Suprapubic skin (tissue), 4 donors: ENCODE results near the gene FAM170B. TPM values are rescaled to one million over a fixed set of nuclear protein-coding genes. Genes with fewer than 3 reads are reported as not detected.

Experiments used
- DNase-seq, 2 donors: peaks; one replicate each; pipeline ENCODE4 v3.0.0-alpha.2; 2019; ENCODE audit warnings: low spot score in 2 of 2
- H3K27ac ChIP-seq: fragments of 200-600 bp; sonication (generic); one replicate; pipeline ENCODE4 v1.5.1; 2019
- H3K27me3 ChIP-seq: fragments of 200-600 bp; sonication (generic); one replicate; pipeline ENCODE4 v1.5.1; 2019
- H3K36me3 ChIP-seq: fragments of 200-600 bp; sonication (generic); one replicate; pipeline ENCODE4 v1.5.1; 2019
- H3K4me1 ChIP-seq: fragments of 200-600 bp; sonication (generic); one replicate; pipeline ENCODE4 v1.5.1; 2019
- H3K4me3 ChIP-seq: fragments of 200-600 bp; sonication (generic); one replicate; pipeline ENCODE4 v1.5.1; 2019; ENCODE audit warnings: mild to moderate bottlenecking
- H3K9me3 ChIP-seq: fragments of 200-600 bp; sonication (generic); one replicate; pipeline ENCODE4 v1.5.1; 2019
- CTCF ChIP-seq, 2 donors: fragments of 200-600 bp in 1 of 2; fragments of 450-650 bp in 1 of 2; sonication (generic) in 1 of 2; IDR thresholded peaks; one replicate each; pipeline ENCODE4 v1.5.1; 2016 to 2019; ENCODE audit warnings: antibody characterized with exemption in 2 of 2, mild to moderate bottlenecking in 1 of 2, moderate library complexity in 1 of 2
- EP300 ChIP-seq: sonication (generic); formaldehyde crosslinking; IDR thresholded peaks from one replicate; pipeline ENCODE4 v1.6.1; 2017; ENCODE audit warnings: antibody characterized with exemption
- POLR2A ChIP-seq, 2 donors: fragments of 450-650 bp; IDR thresholded peaks; one replicate each; pipeline ENCODE4 v1.6.1; 2017; ENCODE audit warnings: antibody characterized with exemption in 2 of 2, mild to moderate bottlenecking in 2 of 2, moderate library complexity in 2 of 2
- POLR2AphosphoS5 ChIP-seq, 3 donors: sonication (generic); formaldehyde crosslinking; IDR thresholded peaks; one replicate each; pipeline ENCODE4 v1.6.1; 2017; ENCODE audit warnings: antibody characterized with exemption in 3 of 3
- WGBS: methylation state at CpG from one replicate; pipeline ENCODE4 v1.1.5; 2018; 5-methylcytosine and 5-hydroxymethylcytosine counted together
- total RNA-seq, 4 donors: library from RNA; depleted of rRNA; stranded (reverse); fragments of >200 nt; gene quantifications; one replicate each; pipeline ENCODE4 v1.1.0, GENCODE V29; 2016

FAM170B gene
- total RNA-seq, 4 donors from 2014 or later: not detected

GRCh38 chr10:49120911-49121310 is 12.9 kb downstream of the FAM170B start:
- WGBS: 93% methylated on average over 3 of the region's 3 CpGs
- H3K27me3 ChIP-seq: no peaks in the 10 kb centered on the region
- no peaks in the 10 kb centered on the region for H3K9me3 ChIP-seq
- TF ChIP-seq POLR2A (IDR thresholded peaks at IDR 0.05) (no peak), EP300 (no peak), CTCF (IDR thresholded peaks at IDR 0.05) (no peak), POLR2AphosphoS5 (IDR thresholded peaks at IDR 0.05) (no peak)
- H3K4me1 ChIP-seq: no peaks in the 10 kb centered on the region
- no peaks in the 10 kb centered on the region for H3K36me3 ChIP-seq
- H3K27ac ChIP-seq: no peak overlapping the region
- H3K4me3 ChIP-seq: no peak overlapping the region
- DNase-seq: no peak

- H3K27ac ChIP-seq: no peak overlapping the region
- WGBS: 30% methylated on average over 3 of the region's 3 CpGs
- no peaks in the 10 kb centered on the region for H3K4me1 ChIP-seq
- no peaks in the 10 kb centered on the region for H3K36me3 ChIP-seq
- H3K9me3 ChIP-seq: no peaks in the 10 kb centered on the region
- TF ChIP-seq EP300 (no peak), CTCF (IDR thresholded peaks at IDR 0.05) (no peak), POLR2A (IDR thresholded peaks at IDR 0.05) (no peak), POLR2AphosphoS5 (IDR thresholded peaks at IDR 0.05) (no peak)
- no peak overlapping the region for H3K4me3 ChIP-seq
- DNase-seq: no peak
- no peaks in the 10 kb centered on the region for H3K27me3 ChIP-seq
Measured at GRCh38 chr10:49119746-49120145, 14.1 kb downstream of the FAM170B start.

DNA sequence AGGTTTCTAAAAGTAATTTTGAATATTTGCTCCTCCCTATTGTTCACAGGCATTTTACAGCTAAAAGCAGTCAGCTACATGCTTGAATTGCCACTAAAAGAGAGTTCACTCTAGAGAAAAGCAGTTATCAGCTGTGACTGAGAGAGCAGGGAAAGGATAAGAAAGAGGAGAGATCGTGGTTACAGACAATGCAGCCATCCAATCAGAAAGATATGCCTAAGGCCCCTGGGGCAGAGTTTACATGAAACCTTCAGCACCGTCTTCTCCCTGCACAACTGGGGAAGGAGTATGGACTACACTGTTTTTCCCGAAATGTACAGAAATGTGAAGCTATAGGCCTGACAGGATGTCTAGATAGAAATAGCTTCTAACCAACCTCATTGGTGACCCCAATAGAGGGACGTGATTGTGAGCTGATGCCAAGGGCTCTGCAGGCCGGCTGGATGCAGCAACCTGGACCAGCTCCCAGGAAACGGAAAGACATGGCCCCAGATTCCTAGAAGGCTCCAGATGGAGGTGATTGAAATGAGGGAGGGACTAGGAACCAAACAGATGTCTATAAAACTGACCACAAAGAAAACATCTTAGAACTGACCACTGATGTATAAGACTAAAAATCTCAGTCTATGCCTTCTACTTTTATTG is 15.3 kb downstream of the FAM170B start:
- Histone ChIP-seq H3K27me3 (no peaks in the 10 kb centered on the region), H3K36me3 (no peaks in the 10 kb centered on the region), H3K4me1 (peaks cover 8% of the 10 kb centered on the region), H3K4me3 (no peak overlapping the region), H3K27ac (no peak overlapping the region), H3K9me3 (no peaks in the 10 kb centered on the region)
- 66% methylated on average over 6 of the region's 6 CpGs for WGBS
- no peak for TF ChIP-seq EP300
- no peak for TF ChIP-seq POLR2A (IDR thresholded peaks at IDR 0.05)
- TF ChIP-seq CTCF (IDR thresholded peaks at IDR 0.05): no peak
- TF ChIP-seq POLR2AphosphoS5 (IDR thresholded peaks at IDR 0.05): no peak
- no peak for DNase-seq

DNA sequence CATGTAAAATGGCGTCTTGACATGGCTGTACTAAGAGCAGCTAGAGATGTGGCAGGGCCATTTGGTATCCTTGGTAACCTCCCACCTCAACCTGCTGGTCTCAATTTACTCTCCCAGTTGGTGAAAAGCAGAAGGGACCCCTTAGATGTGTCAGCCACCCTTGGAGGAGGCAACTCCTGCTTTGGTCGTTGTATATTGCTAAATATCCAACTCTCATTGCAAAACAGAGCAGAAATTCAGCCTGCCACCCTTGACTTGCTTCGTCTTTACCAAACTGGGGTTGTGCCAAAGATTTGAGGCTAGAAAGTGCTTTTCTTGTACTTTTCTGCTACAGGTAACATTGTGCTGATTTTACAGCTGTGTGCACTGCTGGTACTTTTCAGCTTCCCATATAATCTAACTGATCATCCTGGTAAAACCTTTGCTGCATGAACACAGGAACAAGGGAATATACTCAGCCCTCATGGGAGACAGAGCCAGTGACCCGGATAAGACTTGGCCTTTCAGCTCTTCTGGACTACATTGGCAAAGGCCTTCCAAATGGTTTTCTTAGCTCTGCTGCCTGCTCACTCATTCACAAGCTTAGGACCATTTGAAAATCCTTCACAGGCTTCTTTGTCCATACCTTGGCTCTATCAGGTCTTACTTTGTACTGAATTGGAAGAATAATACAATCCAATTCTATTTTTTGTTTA is 16.3 kb downstream of the FAM170B start:
- H3K27ac ChIP-seq: no peak overlapping the region
- WGBS: 63% methylated on average over 4 of the region's 4 CpGs

More for the DNA sequence above, 16.3 kb downstream of the FAM170B start:
- DNase-seq: no peak
- Histone ChIP-seq H3K4me3 (no peak overlapping the region), H3K27me3 (no peaks in the 10 kb centered on the region), H3K9me3 (no peaks in the 10 kb centered on the region), H3K36me3 (no peaks in the 10 kb centered on the region), H3K4me1 (peaks cover 16% of the 10 kb centered on the region)
- TF ChIP-seq CTCF (IDR thresholded peaks at IDR 0.05) (no peak), POLR2A (IDR thresholded peaks at IDR 0.05) (no peak), EP300 (no peak), POLR2AphosphoS5 (IDR thresholded peaks at IDR 0.05) (no peak)
